Measurements from ENCODE around the gene KRT35. TPM values are rescaled to one million over a fixed set of nuclear protein-coding genes. Genes with fewer than 3 reads are reported as not detected.

Gene KRT35
- total RNA-seq, 4 donors from 2014 or later = not detected

- Histone ChIP-seq H3K27me3 (no peaks in the 10 kb centered on the region), H3K36me3 (no peaks in the 10 kb centered on the region), H3K4me1 (no peaks in the 10 kb centered on the region), H3K4me3 (no peak overlapping the region), H3K27ac (no peak overlapping the region), H3K9me3 (no peaks in the 10 kb centered on the region)
- TF ChIP-seq POLR2A (IDR thresholded peaks at IDR 0.05) (no peak), EP300 (IDR thresholded peaks at IDR 0.05) (no peak), CTCF (IDR thresholded peaks at IDR 0.05) (no peak)
- DNase-seq (ENCODE audit: low spot score in 2 of 2) = no peak
- WGBS, 2 donors = 82 to 87% methylated on average over 14 of the region's 14 CpGs
Measured at GRCh38 chr17:41505809-41506767, 25.1 kb upstream of the KRT35 start.

GRCh38 chr17:41505007-41505808 lies 24.3 kb upstream of the KRT35 start, which contains the start of gene KRT13:
Gene KRT13 (minus strand): TSS chr17:41505612. CDS start chr17:41505550, 62 bp downstream.
- DNase-seq (ENCODE audit: low spot score in 2 of 2) = no peak
- Histone ChIP-seq H3K9me3 (no peaks in the 10 kb centered on the region), H3K36me3 (no peaks in the 10 kb centered on the region), H3K4me3 (no peak within 1 kb of the TSS), H3K4me1 (no peaks in the 10 kb centered on the region), H3K27ac (no peak within 1 kb of the TSS), H3K27me3 (no peaks in the 10 kb centered on the region)
- no peak for TF ChIP-seq POLR2A (IDR thresholded peaks at IDR 0.05)
- TF ChIP-seq EP300 (IDR thresholded peaks at IDR 0.05) = no peak
- TF ChIP-seq CTCF (IDR thresholded peaks at IDR 0.05) = no peak
- WGBS, 2 donors = 90 to 91% methylated on average over 17 of the region's 17 CpGs

GRCh38 chr17:41504246-41504977 lies 23.5 kb upstream of the KRT35 start:
- Histone ChIP-seq H3K27me3 (no peaks in the 10 kb centered on the region), H3K9me3 (no peaks in the 10 kb centered on the region), H3K36me3 (no peaks in the 10 kb centered on the region), H3K4me1 (no peaks in the 10 kb centered on the region), H3K4me3 (no peak overlapping the region), H3K27ac (no peak overlapping the region)
- DNase-seq (ENCODE audit: low spot score in 2 of 2) = no peak
- TF ChIP-seq EP300 (IDR thresholded peaks at IDR 0.05) (no peak), POLR2A (IDR thresholded peaks at IDR 0.05) (no peak), CTCF (IDR thresholded peaks at IDR 0.05) (no peak)
- 62 to 68% methylated on average over 8 of the region's 8 CpGs for WGBS, 2 donors

GRCh38 chr17:41503202-41503601 lies 22.3 kb upstream of the KRT35 start:
- TF ChIP-seq POLR2A (IDR thresholded peaks at IDR 0.05) = no peak
- Histone ChIP-seq H3K9me3 (no peaks in the 10 kb centered on the region), H3K4me3 (no peak overlapping the region), H3K27me3 (no peaks in the 10 kb centered on the region), H3K4me1 (peaks cover 0 to 8% (median 0%) of the 10 kb centered on the region in 4 donors), H3K27ac (no peak overlapping the region), H3K36me3 (no peaks in the 10 kb centered on the region)
- 77 to 80% methylated on average over 9 of the region's 9 CpGs for WGBS, 2 donors
- no peak for DNase-seq (ENCODE audit: low spot score in 2 of 2)

GRCh38 chr17:41500131-41500911 lies 19.4 kb upstream of the KRT35 start:
- no peak overlapping the region for H3K27ac ChIP-seq
- no peak overlapping the region for H3K4me3 ChIP-seq
- DNase-seq (ENCODE audit: low spot score in 2 of 2) = no peak
- no peaks in the 10 kb centered on the region for H3K27me3 ChIP-seq
- H3K9me3 ChIP-seq = no peaks in the 10 kb centered on the region
- peaks cover 0 to 13% (median 0%) of the 10 kb centered on the region in 4 donors for H3K4me1 ChIP-seq
- TF ChIP-seq EP300 (IDR thresholded peaks at IDR 0.05) (no peak), CTCF (IDR thresholded peaks at IDR 0.05) (no peak), POLR2A (IDR thresholded peaks at IDR 0.05) (no peak)
- WGBS, 2 donors = 75 to 76% methylated on average over 15 of the region's 15 CpGs
- no peaks in the 10 kb centered on the region for H3K36me3 ChIP-seq
